ENCODE data around the gene CYSTM1. TPM values are rescaled to one million over a fixed set of nuclear protein-coding genes. Genes with fewer than 3 reads are reported as not detected.

CYSTM1 gene
- total and polyA plus RNA-seq, 2 of the 8 experiments (the other 6 are each of a cell fraction or from before 2014, with no cell fraction given), result 25.0 to 47.8 TPM

DNA sequence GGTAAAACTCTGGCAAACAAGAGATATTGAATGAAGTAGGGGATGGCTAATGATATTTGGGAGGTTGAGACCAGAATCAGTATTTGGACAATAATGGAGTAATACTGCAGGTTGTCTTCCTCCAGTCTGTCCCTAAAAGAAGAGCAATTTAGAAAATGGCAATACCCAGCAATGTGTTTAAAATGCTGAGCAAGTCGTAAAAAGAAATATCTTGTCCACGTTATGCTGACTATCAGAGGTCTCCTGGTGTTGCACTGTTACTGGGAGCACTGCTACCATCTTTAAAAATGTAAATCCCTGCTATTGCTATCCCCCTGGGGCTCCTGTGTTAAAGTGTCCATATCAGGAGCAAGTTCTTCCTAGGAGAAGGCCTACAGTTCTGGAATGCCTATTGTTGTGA, 10.4 kb downstream of the CYSTM1 start (continued):
- TF ChIP-seq, protein P1, sequence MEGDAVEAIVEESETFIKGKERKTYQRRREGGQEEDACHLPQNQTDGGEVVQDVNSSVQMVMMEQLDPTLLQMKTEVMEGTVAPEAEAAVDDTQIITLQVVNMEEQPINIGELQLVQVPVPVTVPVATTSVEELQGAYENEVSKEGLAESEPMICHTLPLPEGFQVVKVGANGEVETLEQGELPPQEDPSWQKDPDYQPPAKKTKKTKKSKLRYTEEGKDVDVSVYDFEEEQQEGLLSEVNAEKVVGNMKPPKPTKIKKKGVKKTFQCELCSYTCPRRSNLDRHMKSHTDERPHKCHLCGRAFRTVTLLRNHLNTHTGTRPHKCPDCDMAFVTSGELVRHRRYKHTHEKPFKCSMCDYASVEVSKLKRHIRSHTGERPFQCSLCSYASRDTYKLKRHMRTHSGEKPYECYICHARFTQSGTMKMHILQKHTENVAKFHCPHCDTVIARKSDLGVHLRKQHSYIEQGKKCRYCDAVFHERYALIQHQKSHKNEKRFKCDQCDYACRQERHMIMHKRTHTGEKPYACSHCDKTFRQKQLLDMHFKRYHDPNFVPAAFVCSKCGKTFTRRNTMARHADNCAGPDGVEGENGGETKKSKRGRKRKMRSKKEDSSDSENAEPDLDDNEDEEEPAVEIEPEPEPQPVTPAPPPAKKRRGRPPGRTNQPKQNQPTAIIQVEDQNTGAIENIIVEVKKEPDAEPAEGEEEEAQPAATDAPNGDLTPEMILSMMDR (IDR thresholded peaks at IDR 0.05; ENCODE audit: control extremely low read depth in 1 of 3, insufficient read depth in 1 of 3, low read depth in 1 of 3, low read length in 3 of 3), result no peak
- TF ChIP-seq POLR2AphosphoS5 (IDR thresholded peaks at IDR 0.05; ENCODE audit: low read depth, low read length), result no peak
- no peak for TF ChIP-seq SUZ12 (IDR thresholded peaks at IDR 0.05; ENCODE audit: low read length)
- no peak for TF ChIP-seq YY1 (IDR thresholded peaks at IDR 0.05; ENCODE audit: low read depth, low read length)
- TF ChIP-seq KDM1A (IDR thresholded peaks at IDR 0.05; ENCODE audit: borderline replicate concordance, low read length), result no peak

All from H1 (cell line).